Ectodermal cell (in vitro differentiated cells): Measurements from ENCODE around the gene AHRR.

Experiments used
- H3K27ac ChIP-seq: 2 replicates; pipeline ENCODE4 v1.7.0; 2013; ENCODE audit warnings: mild to moderate bottlenecking, low read depth, low read length; ENCODE audit not compliant: insufficient read depth, poor library complexity, severe bottlenecking
- H3K27me3 ChIP-seq: 2 replicates; pipeline ENCODE4 v1.7.0; 2013; ENCODE audit warnings: mild to moderate bottlenecking, low read length; ENCODE audit not compliant: insufficient read depth, control insufficient read depth, poor library complexity, severe bottlenecking
- H3K36me3 ChIP-seq: one replicate; pipeline ENCODE4 v1.7.0; 2013; ENCODE audit warnings: low read length; ENCODE audit not compliant: control insufficient read depth, insufficient read depth
- H3K4me1 ChIP-seq: one replicate; pipeline ENCODE4 v1.7.0; 2013; ENCODE audit warnings: low read length; ENCODE audit not compliant: control insufficient read depth, insufficient read depth
- H3K4me3 ChIP-seq: 2 replicates; pipeline ENCODE4 v1.7.0; 2013; ENCODE audit warnings: low read depth, low read length, control low read depth; ENCODE audit not compliant: insufficient read depth
- H3K9me3 ChIP-seq: 2 replicates; pipeline ENCODE4 v1.7.0; 2013; ENCODE audit warnings: mild to moderate bottlenecking, low read length, moderate library complexity; ENCODE audit not compliant: control insufficient read depth
- WGBS, 2 experiments: methylation state at CpG; one replicate each; pipeline ENCODE4 v1.1.7; 2013; ENCODE audit warnings: missing lambda C conversion rate in 2 of 2; 5-methylcytosine and 5-hydroxymethylcytosine counted together

AHRR gene

GRCh38 chr5:347712-348284 lies 26.3 kb downstream of the AHRR start:
- Histone ChIP-seq H3K4me1 (no peaks in the 10 kb centered on the region), H3K36me3 (no peaks in the 10 kb centered on the region), H3K4me3 (no peak overlapping the region), H3K9me3 (no peaks in the 10 kb centered on the region), H3K27me3 (peaks cover 17% of the 10 kb centered on the region), H3K27ac (no peak overlapping the region)
- WGBS, 2 experiments = 91 to 92% methylated on average over 10 of the region's 10 CpGs

- Histone ChIP-seq H3K27ac (no peak overlapping the region), H3K4me3 (no peak overlapping the region), H3K27me3 (peaks cover 7% of the 10 kb centered on the region), H3K9me3 (no peaks in the 10 kb centered on the region), H3K4me1 (no peaks in the 10 kb centered on the region), H3K36me3 (no peaks in the 10 kb centered on the region)
- WGBS, 2 experiments = 89 to 93% methylated on average over 5 of the region's 5 CpGs
These were observed 27.2 kb downstream of the AHRR start for GRCh38 chr5:348726-349125.

- Histone ChIP-seq H3K4me3 (no peak overlapping the region), H3K36me3 (no peaks in the 10 kb centered on the region), H3K27me3 (no peaks in the 10 kb centered on the region), H3K4me1 (no peaks in the 10 kb centered on the region), H3K27ac (no peak overlapping the region), H3K9me3 (no peaks in the 10 kb centered on the region)
- WGBS, 2 experiments = 63 to 65% methylated on average over 9 of the region's 9 CpGs
These were observed 28.8 kb downstream of the AHRR start for GRCh38 chr5:350355-350754.

GRCh38 chr5:351084-351920 lies 29.8 kb downstream of the AHRR start:
- Histone ChIP-seq H3K36me3 (no peaks in the 10 kb centered on the region), H3K9me3 (no peaks in the 10 kb centered on the region), H3K4me1 (no peaks in the 10 kb centered on the region), H3K27me3 (no peaks in the 10 kb centered on the region), H3K27ac (no peak overlapping the region), H3K4me3 (no peak overlapping the region)
- WGBS, 2 experiments = 94 to 95% methylated on average over 19 of the region's 19 CpGs

- Histone ChIP-seq H3K27me3 (no peaks in the 10 kb centered on the region), H3K9me3 (no peaks in the 10 kb centered on the region), H3K27ac (no peak overlapping the region), H3K4me3 (no peak overlapping the region), H3K4me1 (no peaks in the 10 kb centered on the region), H3K36me3 (no peaks in the 10 kb centered on the region)
- WGBS, 2 experiments = 91 to 94% methylated on average over 4 of the region's 4 CpGs
These were observed 30.4 kb downstream of the AHRR start for GRCh38 chr5:351921-352245.

- Histone ChIP-seq H3K27ac (no peak overlapping the region), H3K27me3 (no peaks in the 10 kb centered on the region), H3K36me3 (no peaks in the 10 kb centered on the region), H3K4me3 (no peak overlapping the region), H3K4me1 (no peaks in the 10 kb centered on the region), H3K9me3 (no peaks in the 10 kb centered on the region)
- WGBS, 2 experiments = 79% methylated on average over 21 of the region's 22 CpGs
These were observed 31.4 kb downstream of the AHRR start for GRCh38 chr5:352639-353611.

- Histone ChIP-seq H3K27me3 (no peaks in the 10 kb centered on the region), H3K4me1 (no peaks in the 10 kb centered on the region), H3K4me3 (no peak overlapping the region), H3K36me3 (no peaks in the 10 kb centered on the region), H3K27ac (no peak overlapping the region), H3K9me3 (no peaks in the 10 kb centered on the region)
- 92 to 94% methylated on average over 30 of the region's 30 CpGs for WGBS, 2 experiments
These were observed 32.4 kb downstream of the AHRR start for GRCh38 chr5:353612-354580.

GRCh38 chr5:354581-355378 lies 33.3 kb downstream of the AHRR start:
- Histone ChIP-seq H3K4me1 (no peaks in the 10 kb centered on the region), H3K27ac (no peak overlapping the region), H3K27me3 (no peaks in the 10 kb centered on the region), H3K4me3 (no peak overlapping the region), H3K9me3 (no peaks in the 10 kb centered on the region), H3K36me3 (no peaks in the 10 kb centered on the region)
- 92 to 93% methylated on average over 23 of the region's 23 CpGs for WGBS, 2 experiments

- no peaks in the 10 kb centered on the region for H3K9me3 ChIP-seq
- H3K4me3 ChIP-seq = no peak overlapping the region
- WGBS, 2 experiments = 86 to 90% methylated on average over 19 of the region's 19 CpGs
- H3K27me3 ChIP-seq = no peaks in the 10 kb centered on the region
- H3K4me1 ChIP-seq = no peaks in the 10 kb centered on the region
- H3K36me3 ChIP-seq = no peaks in the 10 kb centered on the region
- H3K27ac ChIP-seq = no peak overlapping the region
These were observed 33.9 kb downstream of the AHRR start for GRCh38 chr5:355379-355935.
